ENCODE results near the gene PRICKLE2.

Gene PRICKLE2, protein sequence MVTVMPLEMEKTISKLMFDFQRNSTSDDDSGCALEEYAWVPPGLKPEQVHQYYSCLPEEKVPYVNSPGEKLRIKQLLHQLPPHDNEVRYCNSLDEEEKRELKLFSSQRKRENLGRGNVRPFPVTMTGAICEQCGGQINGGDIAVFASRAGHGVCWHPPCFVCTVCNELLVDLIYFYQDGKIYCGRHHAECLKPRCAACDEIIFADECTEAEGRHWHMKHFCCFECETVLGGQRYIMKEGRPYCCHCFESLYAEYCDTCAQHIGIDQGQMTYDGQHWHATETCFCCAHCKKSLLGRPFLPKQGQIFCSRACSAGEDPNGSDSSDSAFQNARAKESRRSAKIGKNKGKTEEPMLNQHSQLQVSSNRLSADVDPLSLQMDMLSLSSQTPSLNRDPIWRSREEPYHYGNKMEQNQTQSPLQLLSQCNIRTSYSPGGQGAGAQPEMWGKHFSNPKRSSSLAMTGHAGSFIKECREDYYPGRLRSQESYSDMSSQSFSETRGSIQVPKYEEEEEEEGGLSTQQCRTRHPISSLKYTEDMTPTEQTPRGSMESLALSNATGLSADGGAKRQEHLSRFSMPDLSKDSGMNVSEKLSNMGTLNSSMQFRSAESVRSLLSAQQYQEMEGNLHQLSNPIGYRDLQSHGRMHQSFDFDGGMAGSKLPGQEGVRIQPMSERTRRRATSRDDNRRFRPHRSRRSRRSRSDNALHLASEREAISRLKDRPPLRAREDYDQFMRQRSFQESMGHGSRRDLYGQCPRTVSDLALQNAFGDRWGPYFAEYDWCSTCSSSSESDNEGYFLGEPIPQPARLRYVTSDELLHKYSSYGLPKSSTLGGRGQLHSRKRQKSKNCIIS

DNA sequence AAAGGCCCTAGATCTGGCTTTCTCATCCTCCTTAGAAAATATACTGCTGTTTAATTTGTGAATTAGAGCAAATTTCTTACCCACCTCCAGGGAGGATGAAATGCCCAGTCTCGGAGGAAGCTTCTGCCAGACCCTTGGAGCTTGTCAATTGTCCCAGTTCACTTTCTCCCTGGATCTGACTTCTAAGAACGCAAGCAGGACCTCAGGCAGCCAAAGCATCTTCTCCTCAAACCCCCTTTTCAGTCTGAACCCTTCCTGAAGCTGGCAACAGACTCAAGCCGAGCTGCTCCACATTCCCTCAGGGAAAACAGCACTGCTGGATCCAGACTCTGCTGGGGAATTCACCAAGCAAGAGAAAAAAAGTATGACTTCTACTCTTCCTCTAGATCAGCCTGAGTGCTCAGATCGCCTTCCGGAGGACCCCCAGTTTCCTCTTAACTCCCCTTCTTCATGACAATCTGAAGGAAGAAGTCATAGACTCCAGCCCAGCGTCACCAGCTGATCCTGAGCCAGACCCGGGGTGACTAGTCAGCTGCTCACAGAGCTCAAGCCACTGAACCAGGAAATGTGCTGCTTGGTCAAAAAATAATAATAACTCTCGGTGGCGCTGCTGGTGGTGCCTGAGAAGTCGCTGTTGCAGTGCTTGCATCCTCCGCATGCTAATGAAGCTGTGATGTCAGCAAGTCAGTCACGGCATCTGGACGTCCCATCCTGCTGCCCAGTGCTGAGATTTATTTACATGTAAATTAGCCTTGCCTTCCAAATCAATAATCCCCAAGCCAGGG is at the start of gene PRICKLE2:
Gene PRICKLE2 (minus strand): TSS at position 641 of the 785 bp plus-strand sequence. CDS start 26,539 bp downstream, outside the sequence.
- DNase-seq: no peak

DNA sequence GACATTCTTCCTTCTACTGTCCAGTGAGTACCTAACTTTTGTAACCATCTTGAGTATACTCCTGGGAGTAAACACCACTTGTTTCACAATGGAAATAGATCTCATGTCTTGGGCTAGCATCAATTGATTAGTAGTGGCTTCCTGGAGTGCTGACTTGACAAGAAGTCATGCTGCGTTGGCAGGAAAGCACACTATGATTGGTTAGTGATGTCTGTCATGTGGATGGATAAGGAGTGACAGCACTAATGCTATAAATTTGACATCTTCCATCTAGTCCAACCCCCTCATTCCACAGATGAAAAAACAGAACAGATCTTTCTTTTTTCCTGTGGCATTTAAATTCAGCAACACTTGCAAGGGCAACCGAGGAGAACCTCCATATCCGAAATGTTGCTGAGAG is 47.6 kb upstream of the PRICKLE2 start:
- DNase-seq: no peak

DNA sequence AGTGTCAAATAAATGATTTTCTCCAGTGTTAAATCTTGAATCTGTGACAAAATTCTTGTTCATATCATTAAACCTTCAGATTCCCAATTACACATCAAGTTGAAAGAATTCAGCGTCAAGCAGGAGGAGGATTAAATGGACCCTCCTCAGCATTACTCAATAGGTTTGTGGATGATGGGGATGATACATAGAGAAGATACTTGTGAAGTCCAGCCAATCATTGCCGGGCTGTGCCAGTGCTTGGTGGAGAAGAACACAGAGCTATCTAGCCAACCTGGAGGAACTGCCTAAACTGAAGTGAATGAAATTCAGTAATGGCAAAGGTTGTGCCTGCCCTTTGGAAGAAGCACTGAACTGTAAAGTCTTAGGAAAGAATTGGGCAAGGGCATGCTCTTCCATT is 47.0 kb upstream of the PRICKLE2 start:
- DNase-seq: no peak

DNA sequence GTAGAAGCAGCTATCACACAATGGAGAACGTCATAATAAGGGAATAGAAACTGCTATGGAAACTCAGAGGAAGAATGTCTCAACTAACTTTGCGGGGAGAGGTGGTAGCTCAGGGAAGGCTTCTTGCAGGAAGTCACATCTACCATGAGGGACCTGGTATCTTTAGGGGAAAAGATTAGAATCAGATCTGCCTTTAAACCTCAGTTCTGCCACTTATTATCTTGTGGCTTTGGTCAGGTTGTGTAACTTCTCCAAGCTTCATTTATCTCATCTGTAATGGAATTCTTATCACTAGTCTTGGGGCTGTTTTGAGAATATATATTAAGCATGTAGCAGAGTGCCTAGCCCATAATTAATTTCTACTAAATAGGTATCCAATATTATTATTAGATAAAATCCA is 46.4 kb upstream of the PRICKLE2 start:
- no peak for DNase-seq

DNA sequence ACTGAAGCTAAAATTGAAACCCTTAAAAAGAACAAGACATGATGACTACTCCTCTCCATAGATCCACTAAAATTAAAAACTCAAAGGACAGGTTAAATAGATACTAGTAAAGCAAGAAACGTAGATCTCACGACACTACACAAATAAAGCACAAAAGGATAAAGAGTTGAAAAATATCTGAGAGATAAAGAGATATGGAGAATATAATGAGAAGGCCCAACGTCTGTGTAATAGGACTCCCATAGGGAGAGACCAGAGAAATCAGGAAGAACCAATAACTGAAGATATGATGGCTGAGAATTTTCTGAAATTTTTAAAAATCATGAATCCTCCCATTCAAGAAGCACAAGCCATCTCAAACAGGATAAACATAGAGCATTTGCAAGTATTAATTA is 45.6 kb upstream of the PRICKLE2 start:
- DNase-seq: no peak

DNA sequence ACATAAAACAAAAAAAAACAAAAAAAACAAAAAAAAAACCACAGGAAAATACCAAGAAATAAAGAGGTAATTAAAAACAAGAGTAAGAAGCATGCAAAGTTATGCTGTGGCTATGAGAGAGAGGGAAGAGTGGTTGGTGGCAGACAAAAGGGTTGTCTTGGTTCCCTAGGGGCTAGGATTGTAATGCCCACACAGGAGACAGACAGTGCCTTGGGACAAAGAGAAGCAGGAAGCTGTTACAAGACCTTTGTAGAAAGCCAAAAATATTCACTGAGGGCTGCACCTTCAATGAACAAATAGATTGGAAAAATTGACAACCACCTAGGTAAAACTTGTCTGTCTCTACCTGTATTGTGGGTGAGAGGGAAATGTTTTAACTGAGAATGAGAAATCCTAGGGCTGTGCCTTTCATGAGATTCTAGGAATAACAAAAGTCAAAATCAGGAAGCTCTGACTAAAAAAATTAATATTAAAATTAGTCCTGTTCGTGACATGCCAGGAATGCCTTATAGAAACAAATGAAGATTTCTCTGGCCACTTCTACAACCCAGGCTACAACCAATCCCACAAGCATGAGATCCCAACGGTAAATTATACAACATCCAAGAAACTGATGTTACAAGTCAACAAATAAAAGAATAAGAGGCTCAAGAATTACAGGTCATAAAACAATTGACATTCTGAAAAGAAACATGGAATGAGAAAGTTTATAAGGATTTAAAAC is 45.0 kb upstream of the PRICKLE2 start:
- DNase-seq: no peak

DNA sequence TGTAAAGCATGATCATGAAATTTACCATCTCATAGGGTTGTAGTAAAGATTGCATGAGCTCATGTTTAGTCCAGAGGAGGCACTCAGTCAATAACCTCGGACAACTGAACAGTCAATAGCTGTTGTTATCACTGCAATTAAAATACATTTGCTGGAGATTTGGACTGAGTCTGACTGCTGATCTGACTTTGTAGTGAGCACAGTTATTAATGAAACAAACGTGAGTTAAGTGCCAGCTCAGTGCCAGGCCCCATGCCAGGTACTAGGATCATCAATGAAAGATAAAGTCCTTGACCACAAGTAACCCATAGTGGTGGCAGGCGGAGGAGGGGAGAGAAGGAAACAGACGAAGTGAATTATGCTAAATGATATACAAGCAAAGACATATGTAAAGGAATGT is 43.7 kb upstream of the PRICKLE2 start:
- DNase-seq: no peak

DNA sequence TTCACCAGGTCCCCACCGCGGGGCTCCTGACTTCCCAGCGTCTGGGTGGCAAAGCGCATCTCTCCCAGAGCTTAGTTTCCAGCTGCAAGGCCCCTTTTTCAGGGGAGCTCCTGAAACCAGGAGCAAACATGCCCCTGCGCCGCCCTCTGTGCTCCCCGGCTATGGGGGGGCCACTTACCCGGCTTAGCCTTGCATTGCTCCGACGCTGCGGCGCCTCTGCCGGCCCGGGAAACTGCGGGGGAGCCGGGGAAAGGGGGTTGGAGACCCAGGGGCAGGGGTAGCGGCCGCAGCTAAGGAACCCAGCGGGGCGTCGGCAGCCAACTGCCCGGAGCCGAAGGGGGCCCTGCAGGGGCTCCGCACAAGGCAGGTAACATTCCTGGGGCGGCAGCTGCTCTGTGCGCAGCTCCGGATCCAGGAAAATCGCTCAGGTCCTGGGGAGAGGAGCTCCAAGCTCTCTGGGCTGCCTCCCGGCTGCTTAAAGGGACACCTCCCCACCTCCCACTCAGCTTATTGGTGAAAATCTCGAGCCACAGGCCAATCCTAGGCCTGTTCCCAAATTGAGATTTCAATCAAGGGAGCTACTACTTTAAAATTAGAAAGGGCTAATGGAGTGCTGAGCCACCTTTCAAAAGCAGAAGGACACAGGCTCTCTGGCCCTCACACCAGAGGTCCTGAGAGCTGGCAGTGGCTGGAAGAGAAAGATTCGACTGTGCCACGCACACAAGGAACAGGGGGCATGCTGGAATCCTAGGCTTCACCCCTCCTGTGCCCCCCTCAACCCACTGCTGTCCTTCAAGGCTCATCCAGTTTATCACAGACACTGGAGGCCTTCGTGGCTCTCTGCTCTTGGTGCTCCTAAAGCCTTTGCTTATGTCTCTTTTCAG is 42.7 kb upstream of the PRICKLE2 start:
- no peak for DNase-seq

DNA sequence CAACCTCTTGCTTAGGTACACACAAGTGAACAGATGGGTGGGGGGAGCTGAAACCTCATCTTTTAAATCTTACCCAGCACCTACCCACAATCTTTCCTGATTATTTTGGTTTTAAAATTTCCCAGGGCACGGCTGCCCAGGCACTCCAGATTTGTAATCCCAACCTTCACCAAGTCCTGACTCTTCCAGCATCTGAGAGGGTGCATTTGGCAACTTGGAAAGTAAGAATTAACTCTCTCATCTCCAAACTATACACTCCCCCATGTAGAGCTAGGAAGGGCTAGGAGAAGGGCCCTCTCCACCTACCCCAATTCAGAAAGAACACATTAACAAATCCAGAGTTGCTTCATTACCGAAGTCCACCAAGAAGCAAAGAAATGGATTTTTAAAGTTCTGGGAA is 41.7 kb upstream of the PRICKLE2 start:
- DNase-seq: no peak

DNA sequence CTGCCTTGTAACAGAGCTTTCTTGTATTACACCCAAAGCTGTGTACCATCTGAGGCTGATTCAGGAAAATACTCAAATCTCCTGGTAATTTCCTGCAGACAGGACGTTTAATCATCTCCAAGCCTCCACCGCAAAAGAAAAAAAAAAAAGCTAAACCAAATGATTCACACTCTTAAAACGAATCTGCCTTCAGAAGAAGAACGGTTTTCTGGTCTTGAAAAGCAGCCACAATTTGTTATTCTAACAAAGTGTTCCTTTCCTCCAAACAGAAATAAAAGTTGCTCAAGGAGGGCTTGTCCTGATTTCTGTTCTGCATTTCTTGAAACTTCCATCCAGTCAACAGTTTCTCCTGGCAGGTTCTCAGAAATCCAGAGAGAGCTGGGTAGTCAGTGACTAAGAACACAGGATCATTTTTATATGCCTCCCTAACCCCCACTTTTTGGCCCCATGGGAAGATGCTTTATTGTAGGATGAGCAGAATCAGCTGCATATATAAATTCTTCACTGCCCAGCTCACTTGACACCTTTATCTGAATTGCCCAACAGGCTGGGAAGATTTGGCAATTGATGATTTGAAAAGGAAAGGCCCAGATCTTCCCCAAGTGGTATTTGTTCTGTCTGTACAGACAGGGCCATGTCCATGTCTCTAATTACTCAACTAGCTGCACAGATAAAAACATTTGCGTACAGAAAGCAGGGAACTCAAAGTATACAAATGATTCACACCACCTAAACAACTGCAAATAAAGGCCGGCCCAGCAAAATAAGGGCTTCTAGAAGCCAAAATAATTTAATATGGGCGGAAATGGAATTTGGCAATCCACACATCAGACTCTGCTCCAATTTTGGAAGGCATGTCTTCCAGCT is 41.0 kb upstream of the PRICKLE2 start:
- no peak for DNase-seq

DNA sequence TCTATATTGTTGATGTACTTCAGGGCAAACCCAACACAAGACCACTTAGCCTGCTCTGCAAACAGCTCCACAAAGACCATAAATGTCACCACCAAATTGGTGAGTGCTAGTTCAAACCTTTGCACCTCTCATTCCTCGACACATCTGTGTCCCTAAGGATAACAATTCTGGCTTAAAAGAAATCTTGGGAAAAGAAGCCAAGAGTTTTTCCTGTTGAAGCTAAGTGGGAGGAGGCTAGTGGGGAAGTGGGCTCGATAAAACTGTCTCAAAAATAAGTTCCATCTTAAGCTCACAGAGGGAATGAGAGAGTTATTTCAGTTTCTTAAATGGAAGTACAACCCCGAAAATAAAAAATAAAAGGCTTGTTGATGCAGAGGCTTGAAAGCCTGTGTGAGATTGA is 40.4 kb upstream of the PRICKLE2 start:
- no peak for DNase-seq

DNA sequence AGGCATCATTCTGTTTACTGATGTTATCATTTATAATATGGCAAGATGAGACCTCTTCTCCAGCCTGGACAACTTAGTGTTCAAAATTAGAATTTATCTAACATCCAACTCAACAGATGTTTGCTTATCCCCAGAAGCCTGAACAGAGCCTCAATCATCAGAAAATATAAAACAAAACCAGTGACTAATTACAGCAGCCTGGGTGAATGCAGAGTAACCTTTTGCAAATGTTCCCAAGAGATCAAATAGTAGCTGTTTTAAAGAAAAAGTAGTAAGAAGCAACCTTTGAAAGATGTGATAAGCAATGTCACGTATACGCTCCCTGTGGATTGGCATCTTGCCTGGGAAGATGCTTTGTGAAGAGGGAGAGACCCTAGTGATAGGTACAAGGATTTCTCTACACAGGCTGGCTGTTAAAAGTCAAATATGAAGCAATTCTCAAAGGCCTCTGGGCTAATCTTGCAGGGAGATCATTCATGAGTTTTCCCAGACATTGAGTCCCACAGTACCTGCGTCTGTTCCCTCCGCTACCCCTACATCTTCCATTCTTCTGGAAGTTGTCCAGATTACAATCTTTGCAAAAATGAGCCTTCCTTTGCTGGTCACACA is 39.3 kb upstream of the PRICKLE2 start:
- DNase-seq: no peak

DNA sequence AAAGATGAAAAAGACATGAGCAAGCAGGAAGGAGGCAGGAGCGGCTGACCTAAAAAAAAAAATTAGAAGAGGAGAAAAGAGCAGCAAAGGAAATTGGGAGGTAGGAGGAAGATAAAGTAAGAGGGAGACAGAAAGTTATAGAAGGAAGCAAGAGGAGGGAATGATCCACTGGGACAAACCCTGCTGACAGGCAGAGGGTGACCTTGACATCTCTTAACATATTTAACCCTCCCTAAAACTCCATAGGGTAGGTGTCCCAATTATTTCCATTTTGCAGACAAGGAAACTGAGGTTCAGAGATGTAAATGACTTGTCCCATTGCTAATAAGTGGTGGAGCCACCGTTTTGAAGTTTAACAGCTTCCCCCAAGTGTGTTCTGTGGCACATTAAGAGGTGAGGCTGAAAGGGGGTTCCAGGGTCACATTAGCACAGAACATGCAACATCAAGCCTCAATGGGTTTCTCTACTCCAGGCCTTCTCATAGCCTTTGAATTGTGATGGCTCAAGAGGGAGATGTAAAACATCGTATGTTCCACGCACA is 37.4 kb upstream of the PRICKLE2 start:
- DNase-seq: no peak

DNA sequence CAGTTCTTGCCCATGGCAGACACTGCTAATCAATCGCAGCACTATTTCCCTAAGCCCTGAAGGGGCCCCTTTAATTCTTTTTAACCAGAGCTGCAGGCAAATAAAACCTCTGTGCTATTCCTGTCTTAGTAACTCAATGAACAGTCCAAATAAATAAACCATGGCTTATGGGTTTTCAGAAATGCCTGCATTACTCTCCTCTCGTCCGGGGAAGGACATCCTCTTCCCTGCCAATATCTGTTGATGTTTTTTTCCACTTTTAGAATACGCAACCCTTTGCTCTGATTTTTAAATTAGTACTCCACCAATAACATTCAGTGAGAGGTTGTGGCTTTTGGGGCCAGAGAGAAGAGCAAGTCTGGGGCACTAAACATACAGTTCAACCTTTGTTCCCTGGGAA is 35.2 kb upstream of the PRICKLE2 start:
- DNase-seq: no peak

DNA sequence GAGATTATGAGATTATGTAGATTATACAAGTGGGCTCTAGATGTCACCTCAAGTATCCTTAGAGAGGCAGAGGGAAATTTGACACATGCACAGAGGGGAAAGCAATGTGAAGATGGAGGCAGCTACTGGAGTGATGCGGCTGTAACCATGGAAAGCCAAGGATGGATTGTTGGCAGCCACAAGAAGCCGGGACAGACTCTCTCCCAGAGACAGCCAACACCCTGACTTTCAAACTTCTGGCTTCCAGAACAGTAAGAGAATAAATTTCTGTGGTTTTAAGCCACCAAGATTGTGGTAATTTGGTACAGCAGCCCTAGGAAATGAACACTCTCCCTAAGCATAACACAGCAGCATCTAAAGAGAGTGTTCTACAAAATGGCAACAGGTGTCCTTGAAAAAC is 34.4 kb upstream of the PRICKLE2 start:
- DNase-seq: no peak

DNA sequence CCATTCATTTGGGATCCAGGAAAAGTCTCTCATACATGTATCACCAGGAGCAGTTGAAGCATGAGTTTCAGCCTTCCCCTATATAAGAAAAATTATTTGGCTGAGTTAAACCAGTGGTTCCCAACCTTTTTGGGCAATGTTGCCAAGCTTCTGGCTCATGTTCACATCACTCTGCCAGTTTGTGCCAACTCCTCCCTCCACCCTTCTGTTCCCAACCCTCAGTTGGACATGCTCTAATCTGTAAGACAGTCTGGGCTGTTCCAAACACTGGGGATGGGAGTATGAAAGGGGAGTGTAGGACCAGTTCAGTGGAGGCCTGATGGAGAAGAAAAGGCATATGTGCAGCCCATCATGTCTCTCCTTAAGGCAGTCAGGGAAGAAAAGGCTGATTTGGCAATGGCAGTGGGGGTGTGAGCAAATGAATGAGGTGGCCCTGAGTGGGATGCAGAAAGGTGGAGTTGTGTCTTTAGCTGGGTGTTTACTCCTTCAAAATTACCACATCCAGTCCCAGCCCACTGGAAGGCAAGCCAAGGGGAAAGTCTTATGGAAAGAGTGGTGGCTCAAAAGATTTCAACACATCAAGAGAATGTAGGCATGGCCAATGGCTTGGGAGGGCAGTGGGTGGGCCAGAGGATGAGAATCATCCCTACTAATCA is 32.0 kb upstream of the PRICKLE2 start:
- DNase-seq: no peak

DNA sequence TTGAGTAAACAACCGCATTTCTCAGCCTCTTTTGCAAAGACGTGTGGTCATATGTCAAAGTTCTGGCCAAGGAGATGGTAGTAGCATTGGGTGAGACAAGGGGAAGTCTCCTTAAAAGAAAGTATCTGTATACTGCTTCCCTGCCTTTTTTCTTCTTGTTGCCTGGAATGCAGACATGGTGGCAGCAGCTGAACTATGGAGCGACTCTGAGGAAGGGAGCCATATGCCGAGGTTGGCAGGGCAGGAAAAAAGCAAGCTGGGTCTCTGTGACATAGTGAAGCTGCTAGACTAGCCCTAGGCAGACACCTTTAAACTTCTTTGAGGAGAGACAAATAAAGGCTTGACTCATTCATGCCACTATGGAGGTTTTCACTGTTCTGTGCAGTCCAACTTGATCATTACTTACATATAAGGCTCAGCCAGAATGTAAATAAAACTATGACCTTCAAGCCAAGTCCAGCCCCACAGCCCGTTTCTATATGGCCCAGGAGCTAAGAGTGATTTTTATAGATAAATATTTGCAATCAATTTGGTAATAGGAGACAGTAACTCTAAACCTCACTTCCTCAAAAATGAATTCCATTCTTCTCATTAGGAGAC is 30.6 kb upstream of the PRICKLE2 start:
- no peak for DNase-seq

DNA sequence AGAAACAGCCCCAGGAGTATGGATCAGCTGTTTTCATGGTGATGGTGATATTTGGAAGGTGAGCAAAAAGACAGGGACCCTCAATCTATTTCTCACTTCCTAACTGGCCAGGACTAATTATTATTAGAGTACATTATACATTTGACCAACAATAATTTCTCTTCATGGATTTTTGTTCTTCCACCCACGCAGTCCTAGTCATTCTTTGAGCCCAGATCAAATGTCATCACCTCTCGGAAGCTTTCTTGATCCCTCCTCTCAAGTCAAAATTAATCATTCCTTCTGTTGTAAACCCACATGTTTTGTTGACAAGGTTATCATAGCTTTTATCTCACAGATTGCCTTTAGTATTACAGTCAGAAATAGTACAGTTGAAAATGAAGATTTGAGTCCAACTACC is 29.2 kb upstream of the PRICKLE2 start:
- DNase-seq: no peak

DNA sequence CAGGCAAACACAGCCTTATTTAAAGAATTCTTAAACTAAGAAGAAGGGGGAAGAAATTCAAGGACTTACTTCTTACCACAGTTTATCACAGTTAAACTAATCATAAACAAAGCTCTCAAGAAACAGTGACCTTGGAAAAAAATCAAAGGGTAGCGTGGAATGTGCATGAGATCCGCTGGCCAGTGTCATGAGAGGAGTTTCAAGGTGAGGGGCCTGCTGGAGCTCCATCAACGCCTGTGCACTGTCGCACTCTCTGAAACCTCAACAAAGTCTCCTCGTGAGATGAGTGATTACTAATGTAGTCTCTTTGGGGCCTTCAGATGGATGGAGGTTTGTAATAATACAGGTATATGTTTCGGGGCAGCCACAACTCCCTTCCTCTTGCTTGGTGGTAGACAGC is 28.4 kb upstream of the PRICKLE2 start:
- DNase-seq: no peak
